GM11168 (cell line): ENCODE measurements around the gene PSMG4.

Experiments used
- in situ Hi-C: fragments of 300-500 bp; cut with MboI; formaldehyde crosslinking; loops from one replicate; pipeline ENCODE4 v1.12.0; 2022; ENCODE audit warnings: low sequenced_read_pairs; ENCODE audit not compliant: unreplicated experiment

PSMG4 gene

DNA sequence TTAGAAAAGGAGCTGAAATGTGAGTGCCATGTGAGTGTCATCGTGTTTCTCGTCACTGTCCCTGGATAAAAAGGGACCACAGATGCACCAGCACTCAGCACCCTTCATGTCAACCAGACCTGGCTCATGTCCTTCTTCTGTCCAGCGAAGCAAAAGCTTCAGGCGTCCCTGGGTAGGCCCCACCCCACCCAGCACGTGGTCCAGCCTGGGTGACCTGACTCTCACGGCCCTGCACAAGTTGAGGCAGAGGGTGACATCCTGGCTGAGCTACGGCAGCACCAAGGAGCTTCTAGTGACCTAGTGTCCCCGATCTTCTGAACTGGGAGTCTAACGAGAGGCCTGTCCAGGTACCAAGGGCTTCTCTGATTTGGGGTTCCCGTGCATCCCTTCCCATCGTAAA, 37.8 kb downstream of the PSMG4 start:
- in situ Hi-C loops, result loop anchor here (25.0 kb wide), 2 partner anchors 166 to 866 kb away; partner anchors contain the start of gene SLC22A23

DNA sequence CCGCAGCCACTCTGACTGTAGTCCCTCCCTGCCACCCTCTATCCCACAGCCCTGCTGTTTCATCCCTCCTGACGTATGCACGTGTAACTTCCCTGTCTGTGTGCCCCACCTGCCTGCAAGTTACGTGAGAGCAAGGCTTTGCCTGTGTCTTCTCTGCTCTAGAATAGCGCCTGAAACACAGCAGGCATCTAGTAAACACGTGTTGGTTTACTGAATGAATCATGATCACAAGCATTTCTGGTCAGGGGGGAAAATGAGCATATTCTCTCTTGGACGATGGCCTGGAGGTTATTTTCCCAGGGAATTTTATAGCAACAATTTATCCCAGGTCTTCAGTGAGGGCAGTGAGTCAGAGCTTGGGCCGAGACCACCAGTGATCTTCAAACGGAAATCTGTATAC, 38.3 kb downstream of the PSMG4 start:
- in situ Hi-C loops, result loop anchor here (25.0 kb wide), 2 partner anchors 165 to 865 kb away; partner anchors contain the start of gene SLC22A23

DNA sequence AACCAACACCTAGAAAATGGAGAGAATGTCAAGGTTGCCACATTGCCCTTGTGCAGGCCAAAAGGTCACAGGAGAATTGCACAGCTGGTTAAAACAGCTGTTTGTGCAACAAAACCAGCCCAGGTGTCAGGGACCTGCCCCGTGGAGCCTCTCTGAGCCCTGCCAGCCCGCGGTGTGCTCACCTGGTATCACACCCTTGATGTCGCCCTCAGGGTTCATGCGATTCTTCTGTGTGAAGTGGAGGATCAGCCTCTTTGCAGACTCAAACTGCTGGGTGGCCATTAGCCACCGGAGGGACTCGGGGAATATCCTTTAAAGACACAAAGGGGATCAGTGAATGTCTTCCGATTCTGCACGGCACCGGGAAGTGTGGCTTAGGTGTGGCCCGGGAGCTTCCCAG, 39.2 kb downstream of the PSMG4 start:
- in situ Hi-C loops, result loop anchor here (25.0 kb wide), 2 partner anchors 164 to 864 kb away; partner anchors contain the start of gene SLC22A23

DNA sequence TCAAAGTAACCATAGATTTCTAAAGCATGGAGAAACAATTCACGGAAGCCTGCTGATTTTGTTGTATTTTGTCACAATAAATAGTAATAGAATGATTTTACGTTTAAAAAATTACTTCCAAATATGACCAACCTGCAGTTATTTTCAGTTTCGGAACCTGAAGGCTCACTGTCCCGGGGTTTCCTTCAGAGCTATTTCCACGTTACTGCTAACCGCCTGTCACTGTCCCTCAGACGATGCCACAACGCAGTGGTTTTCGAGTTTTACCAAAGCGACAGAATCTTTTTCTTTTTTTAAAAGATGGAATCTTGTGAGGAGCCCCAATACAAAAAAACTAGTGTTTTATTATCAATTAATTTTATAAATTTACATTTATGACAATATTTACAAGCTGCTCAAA, 40.5 kb downstream of the PSMG4 start:
- in situ Hi-C loops, result loop anchor here (25.0 kb wide), 2 partner anchors 163 to 863 kb away; partner anchors contain the start of gene SLC22A23

DNA sequence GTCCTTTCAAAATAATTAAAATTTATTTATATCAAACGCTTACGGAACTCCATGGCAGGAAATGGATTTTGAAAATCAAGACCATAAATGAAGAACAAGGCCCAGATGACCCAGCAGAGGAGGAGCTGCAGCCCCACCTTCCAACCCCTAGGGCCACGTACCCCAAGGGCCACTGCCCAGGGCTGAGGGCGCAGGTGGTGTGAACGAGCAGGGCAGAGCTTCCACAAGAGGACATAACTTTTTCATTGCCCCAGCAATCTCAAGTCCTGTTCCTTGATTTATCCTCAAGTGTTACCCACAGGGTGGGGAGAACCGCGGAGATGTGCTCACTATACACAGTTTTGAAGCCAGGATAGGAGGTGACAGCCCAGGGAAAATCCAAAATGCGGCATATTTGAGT, 42.8 kb downstream of the PSMG4 start:
- in situ Hi-C loops, result no loop called here

DNA sequence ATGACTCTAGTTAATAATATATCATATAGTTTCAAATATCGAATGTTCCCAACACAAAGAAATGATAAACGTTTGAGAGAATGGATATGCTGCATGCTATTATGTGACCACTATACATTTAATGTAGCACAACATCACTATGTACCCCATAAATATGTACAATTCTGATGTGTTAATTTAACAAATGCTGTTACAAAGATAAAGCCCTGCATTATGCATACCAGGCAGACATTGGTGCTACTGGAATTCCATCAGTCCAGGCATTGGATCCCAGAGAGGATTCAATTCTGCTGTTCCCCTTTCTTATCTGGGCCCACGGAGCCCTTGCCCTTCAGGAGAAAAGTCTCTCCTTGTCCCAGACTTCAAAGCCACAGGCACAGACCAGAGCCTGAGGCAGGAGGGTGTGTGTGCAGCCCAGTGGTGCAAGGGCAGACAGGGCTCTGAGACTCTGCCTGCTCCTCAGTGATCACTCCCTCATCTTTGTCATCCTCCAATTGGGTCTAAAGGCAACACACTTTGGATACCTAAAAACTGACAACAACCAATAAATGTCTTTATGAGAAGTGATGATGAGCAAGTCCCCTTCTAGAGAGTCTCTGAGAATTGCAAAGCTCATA, 45.2 kb downstream of the PSMG4 start:
- in situ Hi-C loops, result no loop called here

DNA sequence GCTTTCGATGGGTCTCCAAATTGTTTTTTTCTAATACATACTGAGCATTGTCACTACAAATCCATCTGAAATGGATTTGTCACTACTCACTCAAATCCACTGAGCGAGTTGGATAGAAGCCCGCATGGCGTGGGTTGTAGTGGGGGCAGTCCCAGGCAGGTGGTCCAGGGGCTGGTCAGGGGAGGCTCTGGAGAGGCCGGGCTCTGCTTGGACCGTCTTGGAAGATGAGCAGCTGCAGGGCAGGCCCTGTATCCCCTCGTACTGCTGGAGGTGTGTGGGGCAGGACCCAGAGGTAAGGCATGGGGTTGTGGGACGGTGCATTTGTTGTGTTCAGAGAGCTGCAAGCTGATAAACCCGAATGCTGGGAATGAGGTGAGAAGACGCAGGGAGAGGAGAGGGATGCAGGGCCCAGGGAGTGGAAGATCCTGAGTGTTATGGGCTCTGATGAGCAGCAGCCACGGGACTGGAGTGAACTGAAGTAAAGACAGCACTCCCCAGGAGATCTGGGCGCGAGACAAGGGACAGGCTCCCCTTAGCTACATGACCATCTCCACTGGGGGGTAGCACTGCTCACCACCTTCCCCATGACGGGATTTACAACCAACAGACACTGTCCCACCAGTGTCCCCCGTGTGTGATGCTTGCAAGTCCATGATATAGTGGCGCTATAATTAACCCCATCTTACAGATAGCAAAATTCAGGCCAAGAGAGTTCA, 45.9 kb downstream of the PSMG4 start:
- in situ Hi-C loops, result no loop called here

DNA sequence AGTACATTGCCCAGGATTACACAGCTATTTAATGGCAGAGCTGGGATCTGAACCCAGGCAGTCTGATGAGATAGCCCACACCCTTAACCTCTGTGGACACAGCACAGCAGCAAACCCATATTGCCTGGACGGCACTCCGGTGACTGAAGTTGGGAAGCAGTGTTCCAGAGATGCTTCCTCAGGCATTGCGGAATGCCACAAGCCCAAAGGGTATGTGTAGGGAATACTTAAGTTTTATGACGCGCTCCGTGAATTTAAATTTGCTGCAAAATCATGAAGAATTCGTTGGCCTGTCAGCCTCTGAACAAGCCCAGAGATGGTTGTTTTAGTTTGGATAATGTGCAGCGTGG, 46.4 kb downstream of the PSMG4 start:
- in situ Hi-C loops, result no loop called here

DNA sequence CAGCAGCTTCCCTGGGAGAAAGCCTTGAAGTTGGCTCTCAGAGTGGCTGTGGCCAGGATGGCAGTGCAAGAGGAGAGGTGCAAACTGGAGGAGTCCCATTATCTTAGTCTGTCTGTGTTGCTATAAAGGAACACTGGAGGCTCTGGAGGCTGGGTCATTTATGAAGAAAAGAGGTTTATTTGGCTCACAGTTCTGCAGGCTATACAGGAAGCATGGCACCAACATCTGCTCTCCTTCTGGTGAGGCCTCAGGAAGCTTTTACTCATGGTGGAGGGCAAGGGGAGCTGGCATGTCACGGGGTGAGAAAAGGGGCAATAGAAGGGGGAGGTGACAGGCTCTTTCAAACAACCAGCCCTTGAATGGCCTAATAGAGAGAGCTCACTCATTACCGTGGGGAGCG, 47.1 kb downstream of the PSMG4 start:
- in situ Hi-C loops, result no loop called here

DNA sequence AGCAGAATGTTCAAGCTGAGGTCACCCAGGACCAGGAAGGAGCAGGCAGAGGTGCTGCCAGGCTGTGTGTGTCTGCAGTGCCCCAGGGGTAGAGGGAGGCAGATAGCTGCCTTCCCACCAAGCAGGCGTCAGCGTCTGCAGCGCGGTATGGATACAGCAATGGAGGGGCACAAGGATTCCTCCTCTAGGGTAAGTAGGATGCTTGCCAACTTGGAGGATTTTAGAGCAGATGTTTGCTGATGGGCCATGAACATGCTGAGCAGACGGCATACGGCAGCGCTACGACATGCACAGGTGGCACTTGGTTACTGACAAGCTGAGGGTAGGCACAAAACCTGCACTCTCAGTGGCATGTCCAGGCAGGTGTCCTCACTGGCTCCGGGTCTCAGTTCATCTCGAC, 48.1 kb downstream of the PSMG4 start:
- in situ Hi-C loops, result no loop called here

DNA sequence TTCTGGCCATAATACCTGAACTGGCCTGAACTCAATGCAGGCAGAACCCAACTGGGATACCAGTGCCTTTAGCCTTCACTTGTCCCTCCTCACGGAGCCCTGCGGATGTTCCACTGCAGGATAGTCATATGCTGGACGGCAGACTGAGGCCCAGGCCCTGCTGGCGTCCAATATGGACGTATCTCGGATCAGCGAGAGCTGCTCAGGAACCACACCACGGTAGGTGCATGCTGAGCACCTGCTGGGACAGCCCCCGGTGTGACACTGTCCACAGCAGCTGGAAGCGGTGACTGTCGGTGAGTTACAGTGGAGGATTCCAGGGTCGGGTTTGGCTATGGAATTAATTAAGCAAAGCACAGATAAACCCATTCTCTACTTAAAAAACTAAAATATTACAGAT, 48.7 kb downstream of the PSMG4 start:
- in situ Hi-C loops, result no loop called here

DNA sequence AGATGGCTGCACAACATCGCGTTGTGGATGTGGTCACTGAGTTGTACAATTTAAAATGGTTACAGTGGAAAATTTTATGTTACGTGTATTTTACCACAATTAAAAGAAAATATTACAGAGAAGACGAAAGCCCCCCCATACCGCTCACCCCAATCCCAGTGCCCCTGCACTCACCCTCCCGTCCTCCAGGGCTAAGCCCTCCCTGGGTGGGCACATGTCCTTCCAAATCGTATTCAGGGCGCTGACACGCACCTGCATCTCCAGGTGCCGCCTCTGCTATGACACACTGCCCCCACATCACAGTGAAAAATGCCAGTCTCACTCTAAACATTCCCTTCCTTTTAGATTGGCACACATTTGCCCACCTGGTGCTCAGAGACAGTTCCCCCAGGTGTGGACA, 49.4 kb downstream of the PSMG4 start:
- in situ Hi-C loops, result no loop called here

DNA sequence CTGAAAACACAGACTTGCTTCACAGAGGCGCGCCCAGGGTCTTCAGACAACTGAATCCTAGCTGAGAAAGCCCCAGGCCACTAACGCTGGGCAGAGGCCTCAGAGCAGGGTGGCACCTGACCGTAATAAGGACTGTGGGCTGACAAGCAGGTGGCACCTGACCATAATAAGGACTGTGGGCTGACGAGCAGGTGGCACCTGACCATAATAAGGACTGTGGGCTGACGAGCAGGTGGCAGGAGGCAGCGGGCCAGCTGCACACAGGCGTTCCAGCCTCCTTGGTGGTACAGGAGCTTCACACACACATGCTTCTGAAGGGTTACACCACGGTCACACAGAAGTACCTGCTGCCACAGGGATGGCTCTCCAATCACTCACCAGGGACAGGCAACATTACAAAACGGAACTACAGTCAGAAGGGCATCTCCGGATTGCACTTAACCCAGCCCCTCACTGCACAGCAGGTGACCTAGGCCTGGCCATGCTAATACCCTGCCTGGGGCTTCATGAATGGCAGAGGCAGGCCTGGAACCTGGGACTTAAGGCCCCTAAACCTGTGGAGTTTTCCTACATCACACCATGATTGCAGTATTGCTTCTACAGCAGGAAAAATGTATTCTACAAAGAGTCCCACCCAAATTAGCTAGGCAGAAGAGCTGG, 50.8 kb downstream of the PSMG4 start:
- in situ Hi-C loops, result no loop called here

DNA sequence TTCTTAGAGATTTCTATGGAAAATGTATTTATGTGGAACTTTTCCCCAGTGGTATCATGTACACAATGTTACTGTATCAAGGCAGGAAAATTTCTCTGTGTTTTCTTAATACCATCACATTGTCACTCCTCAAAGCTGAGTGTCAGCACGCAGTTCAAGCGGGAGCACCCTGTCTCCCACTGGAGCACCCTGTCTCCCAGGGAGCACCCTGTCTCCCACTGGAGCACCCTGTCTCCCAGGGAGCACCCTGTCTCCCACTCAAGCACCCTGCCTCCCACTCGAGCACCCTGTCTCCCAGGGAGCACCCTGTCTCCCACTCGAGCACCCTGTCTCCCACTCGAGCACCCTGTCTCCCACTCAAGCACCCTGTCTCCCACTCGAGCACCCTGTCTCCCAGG, 51.3 kb downstream of the PSMG4 start:
- in situ Hi-C loops, result no loop called here

DNA sequence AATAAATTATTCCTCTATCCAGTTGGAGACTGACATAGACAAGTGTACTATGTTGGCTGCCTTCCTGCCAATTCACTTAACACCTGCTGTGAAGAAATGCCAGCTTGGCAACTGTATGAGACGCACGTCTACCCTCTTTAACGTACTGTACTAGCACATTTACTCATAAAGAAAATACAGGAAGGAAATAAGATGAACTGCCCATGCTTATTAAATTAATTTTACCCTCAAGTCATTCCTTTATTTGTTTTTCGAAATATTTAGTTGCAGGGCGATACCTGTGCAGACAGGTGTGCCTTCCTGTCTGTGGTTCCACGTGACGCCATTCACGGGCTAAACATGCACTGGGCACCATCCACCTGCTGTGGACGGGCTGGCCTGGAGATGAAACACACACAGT, 52.0 kb downstream of the PSMG4 start:
- in situ Hi-C loops, result no loop called here

DNA sequence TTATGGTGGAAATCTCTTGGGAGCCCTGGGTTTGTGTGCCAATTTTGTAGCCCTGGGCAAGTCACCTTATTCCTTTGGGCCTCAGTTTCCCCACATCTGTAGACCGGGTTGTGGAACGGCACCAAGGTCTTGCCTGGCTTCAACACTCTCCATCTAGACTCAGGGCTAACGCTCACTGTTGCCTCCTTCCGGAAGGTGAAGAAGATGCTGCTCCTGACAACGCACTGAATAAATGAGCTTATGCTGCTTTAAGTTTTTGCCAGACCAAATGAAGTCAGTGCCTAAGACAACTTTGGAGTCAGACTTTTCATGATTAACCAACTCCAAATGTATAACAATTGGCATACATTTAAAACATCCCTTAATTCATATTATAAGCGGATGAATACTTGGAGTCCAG, 53.1 kb downstream of the PSMG4 start:
- in situ Hi-C loops, result no loop called here

DNA sequence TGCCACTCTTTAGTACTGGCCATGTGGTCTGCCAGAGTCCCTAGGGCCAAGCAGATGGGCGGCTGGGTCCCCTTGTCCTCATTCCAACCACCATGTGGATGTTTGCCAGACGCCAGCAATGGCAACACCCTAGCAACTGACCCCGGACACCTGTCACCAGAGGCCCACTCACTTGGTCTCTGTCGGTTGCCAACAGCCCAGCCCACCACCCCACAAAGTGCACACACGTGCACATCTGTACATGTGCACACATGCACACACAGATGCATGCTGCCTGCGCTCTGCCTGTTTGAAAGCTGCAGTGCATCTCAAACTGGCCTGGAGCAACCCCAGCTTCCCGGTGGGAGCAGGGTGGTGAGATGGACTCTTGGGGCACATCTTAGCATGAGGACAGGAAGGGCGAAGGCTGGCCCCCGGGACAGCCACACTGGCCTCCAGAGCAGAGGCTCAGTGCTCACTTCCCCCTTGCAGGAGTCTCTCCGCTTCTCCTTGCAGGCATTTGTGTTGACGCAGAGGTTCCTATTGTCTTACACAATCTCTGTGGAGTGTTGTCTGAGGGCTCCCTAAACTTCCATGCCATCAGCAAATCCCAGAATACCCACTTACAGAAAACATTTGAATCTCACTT, 54.0 kb downstream of the PSMG4 start:
- in situ Hi-C loops, result no loop called here

DNA sequence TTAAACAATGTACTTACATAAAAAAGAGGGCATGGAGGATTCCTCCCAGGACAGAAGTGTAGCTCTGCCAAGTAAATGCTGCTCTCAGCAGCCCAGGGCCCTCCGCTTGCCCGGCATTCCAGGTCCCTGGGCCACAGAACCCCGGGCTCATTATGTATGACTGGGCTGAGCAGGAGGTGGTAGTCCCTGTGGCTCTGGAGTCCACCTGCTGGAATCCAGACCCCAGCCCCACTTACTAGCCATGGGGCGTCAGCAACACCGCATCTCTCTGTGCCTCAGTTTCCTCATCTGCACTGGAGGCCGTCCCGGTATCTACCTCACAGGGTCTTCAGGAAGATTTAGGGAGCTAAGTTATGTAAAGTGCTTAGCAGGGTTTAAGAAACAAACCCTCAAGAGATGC, 55.4 kb downstream of the PSMG4 start:
- in situ Hi-C loops, result no loop called here

DNA sequence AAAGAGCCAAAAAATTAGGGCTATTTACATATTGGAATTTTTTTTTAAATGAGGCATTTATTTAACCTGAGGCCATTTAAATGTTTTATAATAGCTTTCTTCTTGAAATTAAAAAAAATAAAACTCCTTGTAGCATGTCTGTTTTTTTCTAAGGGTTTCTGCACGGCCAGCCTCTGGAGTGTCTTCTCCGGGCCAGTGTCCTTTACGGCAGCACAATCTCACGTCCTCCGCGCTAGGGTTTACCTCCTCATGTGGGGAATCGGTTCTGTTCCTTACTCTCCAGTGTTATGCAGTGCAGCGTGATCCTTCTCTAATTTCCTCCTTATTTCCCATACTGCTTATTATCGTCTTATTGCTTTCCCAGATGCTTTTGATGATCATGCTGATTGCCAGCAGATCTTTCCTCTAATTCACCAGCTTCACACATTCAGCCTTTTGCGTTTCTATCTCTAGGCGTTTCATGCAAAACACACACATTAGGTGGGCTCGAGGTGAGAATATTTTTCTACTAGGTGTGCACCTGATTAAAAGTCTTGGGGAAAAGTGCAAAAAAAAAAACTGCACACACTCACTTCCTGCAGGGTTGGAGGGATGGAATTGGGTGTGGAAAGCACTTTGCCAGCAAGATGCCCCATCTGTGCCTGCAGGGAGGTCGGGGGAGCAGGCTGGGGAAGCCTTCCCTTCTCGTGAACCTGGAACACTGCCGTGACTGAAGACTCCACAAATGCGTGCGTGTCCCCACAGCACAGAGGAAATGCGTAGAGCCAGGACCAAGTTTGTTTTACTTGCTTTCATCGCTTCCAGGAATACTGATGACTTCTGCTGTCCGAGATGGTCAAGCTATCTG, 56.1 kb downstream of the PSMG4 start:
- in situ Hi-C loops, result no loop called here

DNA sequence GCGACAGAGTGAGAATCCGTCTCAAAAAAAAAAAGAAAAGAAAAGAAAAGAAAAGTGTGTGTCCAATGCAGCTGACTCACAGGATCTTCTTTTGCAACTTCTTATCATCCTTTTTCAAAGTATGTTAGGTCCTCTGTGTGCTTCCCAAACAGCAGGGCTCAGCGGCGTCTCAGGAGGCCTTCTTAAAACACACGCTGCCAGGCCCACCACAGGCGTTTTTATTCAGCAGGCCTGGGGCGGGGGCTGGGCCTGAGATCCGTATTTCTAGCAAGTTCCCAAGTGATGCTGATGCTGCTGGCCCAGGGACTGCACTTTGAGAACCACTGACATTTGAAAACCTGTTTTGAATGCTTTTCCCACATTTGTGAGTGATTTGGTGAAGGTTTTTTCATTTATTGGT, 57.1 kb downstream of the PSMG4 start:
- in situ Hi-C loops, result no loop called here
